HFF-Myc (cell line): ENCODE results near the gene GADD45G.

Experiments
- DNase-seq: peaks from one replicate; pipeline ENCODE4 v3.0.0-alpha.2; 2011; ENCODE audit warnings: low read depth; ENCODE audit errors: extremely low read depth
- H3K4me3 ChIP-seq: replicated peaks from 2 replicates; pipeline ENCODE4 v1.5.1; 2011; ENCODE audit warnings: low read depth, mild to moderate bottlenecking, control low read depth, low read length
- CTCF ChIP-seq: IDR thresholded peaks from 2 replicates; pipeline ENCODE4 v1.5.1; 2012; ENCODE audit warnings: mild to moderate bottlenecking, low read depth, low read length, control low read depth; ENCODE audit errors: missing control alignments

The GADD45G gene

GRCh38 chr9:89635816-89636215 lies 31.0 kb downstream of the GADD45G start:
- no peak for TF ChIP-seq CTCF
- H3K4me3 ChIP-seq = no peak overlapping the region
- no peak for DNase-seq

GRCh38 chr9:89637787-89638186 lies 33.0 kb downstream of the GADD45G start:
- TF ChIP-seq CTCF = no peak
- DNase-seq = no peak
- no peak overlapping the region for H3K4me3 ChIP-seq

GRCh38 chr9:89638359-89638758 lies 33.5 kb downstream of the GADD45G start:
- TF ChIP-seq CTCF = no peak
- no peak overlapping the region for H3K4me3 ChIP-seq
- DNase-seq = no peak

GRCh38 chr9:89638893-89639292 lies 34.1 kb downstream of the GADD45G start:
- no peak for DNase-seq
- TF ChIP-seq CTCF = no peak
- no peak overlapping the region for H3K4me3 ChIP-seq

- no peak for DNase-seq
- no peak overlapping the region for H3K4me3 ChIP-seq
- TF ChIP-seq CTCF = no peak
These were observed 34.6 kb downstream of the GADD45G start for GRCh38 chr9:89639367-89639795.

GRCh38 chr9:89639961-89640360 lies 35.1 kb downstream of the GADD45G start:
- H3K4me3 ChIP-seq = no peak overlapping the region
- no peak for DNase-seq
- TF ChIP-seq CTCF = no peak

- no peak overlapping the region for H3K4me3 ChIP-seq
- no peak for DNase-seq
- TF ChIP-seq CTCF = no peak
These were observed 35.5 kb downstream of the GADD45G start for GRCh38 chr9:89640361-89640760.
